ENCODE results near the gene TMEM106C. TPM values are rescaled to one million over a fixed set of nuclear protein-coding genes. Genes with fewer than 3 reads are reported as not detected.

The TMEM106C gene
- total RNA-seq, 4 donors from 2014 or later, result 40.9 to 56.7 (median 42.3) TPM

GRCh38 chr12:47977772-47978597 is 14.6 kb downstream of the TMEM106C start:
- DNase-seq (ENCODE audit: low spot score in 2 of 2), result no peak
- H3K4me3 ChIP-seq (ENCODE audit: low read depth, poor library complexity, severe bottlenecking), result no peak overlapping the region
- intact Hi-C loops (cut with DNase I; ENCODE audit: low total_unique reads), result no loop called here
- TF ChIP-seq CTCF (IDR thresholded peaks at IDR 0.05), result no peak
- 82 to 94% methylated on average over 16 to 17 of the region's 18 CpGs for WGBS, 2 donors

- no peak overlapping the region for H3K4me3 ChIP-seq (ENCODE audit: low read depth, poor library complexity, severe bottlenecking)
- WGBS, 2 donors, result 86 to 87% methylated on average over 7 of the region's 7 CpGs
- intact Hi-C loops (cut with DNase I; ENCODE audit: low total_unique reads), result no loop called here
- TF ChIP-seq CTCF (IDR thresholded peaks at IDR 0.05), result no peak
- TF ChIP-seq POLR2A (IDR thresholded peaks at IDR 0.05), result no peak
- no peak for DNase-seq (ENCODE audit: low spot score in 2 of 2)
These were observed 15.1 kb downstream of the TMEM106C start for GRCh38 chr12:47978598-47978873.

- no peak for DNase-seq (ENCODE audit: low spot score in 2 of 2)
- 86 to 92% methylated on average over 3 to 5 of the region's 5 CpGs for WGBS, 2 donors
- no peak overlapping the region for H3K4me3 ChIP-seq (ENCODE audit: low read depth, poor library complexity, severe bottlenecking)
- TF ChIP-seq CTCF (IDR thresholded peaks at IDR 0.05) (no peak), POLR2A (IDR thresholded peaks at IDR 0.05) (no peak)
- intact Hi-C loops (cut with DNase I; ENCODE audit: low total_unique reads), result no loop called here
These were observed 15.8 kb downstream of the TMEM106C start for GRCh38 chr12:47979166-47979565.

GRCh38 chr12:47979686-47980085 is 16.3 kb downstream of the TMEM106C start:
- H3K4me3 ChIP-seq (ENCODE audit: low read depth, poor library complexity, severe bottlenecking), result no peak overlapping the region
- 86 to 89% methylated on average over 11 of the region's 11 CpGs for WGBS, 2 donors
- intact Hi-C loops (cut with DNase I; ENCODE audit: low total_unique reads), result no loop called here
- TF ChIP-seq CTCF (IDR thresholded peaks at IDR 0.05) (no peak), POLR2A (IDR thresholded peaks at IDR 0.05) (no peak)
- no peak for DNase-seq (ENCODE audit: low spot score in 2 of 2)

GRCh38 chr12:47980197-47980596 is 16.8 kb downstream of the TMEM106C start:
- no peak for DNase-seq (ENCODE audit: low spot score in 2 of 2)
- no peak overlapping the region for H3K4me3 ChIP-seq (ENCODE audit: low read depth, poor library complexity, severe bottlenecking)
- intact Hi-C loops (cut with DNase I; ENCODE audit: low total_unique reads), result no loop called here
- TF ChIP-seq CTCF (IDR thresholded peaks at IDR 0.05) (no peak), POLR2A (IDR thresholded peaks at IDR 0.05) (no peak)
- 71 to 90% methylated on average over 3 to 7 of the region's 7 CpGs for WGBS, 2 donors
